K562 (cell line): ENCODE measurements around the gene EMID1. TPM values are rescaled to one million over a fixed set of nuclear protein-coding genes. Genes with fewer than 3 reads are reported as not detected.

Source experiments
- ATAC-seq: fragments of 200-7000 bp; cut with Tn5 transposase; 3 replicates; pipeline ENCODE4 v1.9.1; 2020; ENCODE audit warnings: moderate library complexity
- BruUV-seq: library from RNA; stranded (reverse); fragments of 400-500 nt; replicated peaks from 2 replicates; lab custom pipeline; 2021; lab: Mats Ljungman, UMichigan
- CTCF ChIA-PET: fragments of 300-600 bp; formaldehyde crosslinking; extraction: SDS; loops from one replicate; lab custom pipeline; 2021; ENCODE audit warnings: low intra/inter-chr PET ratio; lab: Yijun Ruan, JAX
- POLR2A ChIA-PET: fragments of 300-600, 350-650 bp; sonication (Branson Sonifier 250); formaldehyde crosslinking; extraction: SDS; loops from one replicate; lab custom pipeline; 2021; ENCODE audit warnings: antibody characterized with exemption, inconsistent platforms; lab: Yijun Ruan, JAX
- DNase-seq, 4 experiments: peaks; one replicate each; pipeline versions ENCODE4 v3.0.0 to v3.0.0-alpha.2; 2011 to 2018; ENCODE audit warnings: low spot score in 3 of 4, mixed read lengths in 3 of 4; ENCODE audit errors: extremely low read depth in 1 of 4
- FAIRE-seq: peaks from 2 replicates; lab custom pipeline; 2011; peaks lifted over from hg19 to GRCh38; lab: Jason Lieb, UNC
- H2AFZ ChIP-seq: 2 replicates; pipeline ENCODE4 v1.6.0; 2011; ENCODE audit warnings: low read depth, low read length, control low read depth, inconsistent platforms
- H3K27ac ChIP-seq: fragments of 200-600 bp; 3 replicates; pipeline ENCODE4 v1.8.0; 2011; ENCODE audit warnings: low read depth, mild to moderate bottlenecking, control low read depth, inconsistent platforms, low read length, moderate library complexity, mixed read lengths; ENCODE audit errors: extremely low read depth
- H3K27me3 ChIP-seq, 2 experiments: fragments of 300-600 bp in 1 of 2; 2 replicates in 1 of 2; 3 replicates in 1 of 2; pipeline versions ENCODE4 v1.6.0 to v1.8.0; 2011; ENCODE audit warnings: inconsistent platforms in 2 of 2, low read length in 2 of 2, mild to moderate bottlenecking in 1 of 2, mixed read lengths in 1 of 2, moderate library complexity in 1 of 2; ENCODE audit not compliant: control insufficient read depth in 2 of 2, insufficient read depth in 2 of 2
- H3K36me3 ChIP-seq: fragments of 300-600 bp; 3 replicates; pipeline ENCODE4 v1.8.0; 2011; ENCODE audit warnings: mild to moderate bottlenecking, low read length, inconsistent platforms; ENCODE audit not compliant: control insufficient read depth, insufficient read depth
- H3K4me1 ChIP-seq, 2 experiments: fragments of 200-600 bp in 1 of 2; replicated peaks in 1 of 2; 2 replicates in 1 of 2; 3 replicates in 1 of 2; pipeline versions ENCODE4 v1.5.1 to v1.8.0; 2011; ENCODE audit warnings: inconsistent platforms in 2 of 2, low read length in 2 of 2, mild to moderate bottlenecking in 1 of 2, mixed read lengths in 1 of 2, moderate library complexity in 1 of 2; ENCODE audit not compliant: control insufficient read depth in 2 of 2, insufficient read depth in 2 of 2
- H3K4me2 ChIP-seq: 2 replicates; pipeline ENCODE4 v1.6.1; 2011; ENCODE audit warnings: low read length, control low read depth, inconsistent platforms, mixed read lengths; ENCODE audit not compliant: insufficient read depth
- H3K4me3 ChIP-seq: fragments of 200-600 bp; sonication (generic), shearing (Covaris generic); 2 replicates; pipeline ENCODE4 v1.5.1; 2016; ENCODE audit warnings: control low read depth, inconsistent platforms
- H3K79me2 ChIP-seq: fragments of 200-600 bp; 3 replicates; pipeline ENCODE4 v1.8.0; 2011; ENCODE audit warnings: low read length, inconsistent platforms; ENCODE audit not compliant: control insufficient read depth, insufficient read depth
- H3K9ac ChIP-seq, 2 experiments: 2 replicates each; pipeline versions ENCODE4 v1.6.0 to v1.6.1; 2011; ENCODE audit warnings: low read depth in 2 of 2, low read length in 2 of 2, control low read depth in 1 of 2, inconsistent platforms in 1 of 2, mild to moderate bottlenecking in 1 of 2, mixed read lengths in 1 of 2; ENCODE audit not compliant: insufficient read depth in 1 of 2
- H3K9me1 ChIP-seq: one replicate; pipeline ENCODE4 v1.6.0; 2011; ENCODE audit warnings: inconsistent platforms, mild to moderate bottlenecking, low read length, moderate library complexity; ENCODE audit not compliant: control insufficient read depth, insufficient read depth
- H3K9me3 ChIP-seq: replicated peaks from 2 replicates; pipeline ENCODE4 v1.5.1; 2011; ENCODE audit warnings: low read depth, low read length, inconsistent platforms; ENCODE audit not compliant: control insufficient read depth, insufficient read depth
- H4K20me1 ChIP-seq: replicated peaks from 2 replicates; pipeline ENCODE4 v1.6.1; 2011; ENCODE audit warnings: low read length, inconsistent platforms, mixed read lengths; ENCODE audit not compliant: control insufficient read depth, insufficient read depth
- POLR2G ChIP-seq: fragments of 200-400 bp; formaldehyde crosslinking; IDR thresholded peaks from 2 replicates; pipeline ENCODE4 v1.6.1; 2017; ENCODE audit warnings: low read depth, mild to moderate bottlenecking, antibody characterized with exemption, low read length, moderate library complexity
- WGBS: fragments of 100-300 bp; shearing (Covaris generic); methylation state at CpG from one replicate; pipeline ENCODE4 v1.1.6; 2016; ENCODE audit warnings: low coverage, mixed read lengths; ENCODE audit not compliant: insufficient coverage; ENCODE audit errors: missing lambda C conversion rate; 5-methylcytosine and 5-hydroxymethylcytosine counted together
- in situ Hi-C: fragments of 300-500 bp; cut with MboI; formaldehyde crosslinking; loops from 4 replicates; pipeline ENCODE4 v1.15.0; 2018; ENCODE audit warnings: inconsistent platforms, mixed read lengths
- intact Hi-C: fragments of 100-400 bp; cut with micrococcal nuclease; formaldehyde crosslinking; loops from 2 replicates; pipeline ENCODE4 v1.14.2; 2022
- polyA plus RNA-seq, 8 experiments: library from polyadenylated mRNA; depleted of rRNA in 4 of 8; stranded (reverse) in 5 of 8; unstranded in 3 of 8; fragments of >200 nt; fragmentation: Nextera tagmentation in 2 of 8; fragmentation: Illumina TruSeq in 1 of 8; extraction: Ambion mirVana in 2 of 8; extraction: Trizol in 1 of 8; gene quantifications; 2 replicates each; pipeline versions ENCODE4 v1.2.1 to v1.2.3, GENCODE V29; 2011 to 2014; ENCODE audit warnings: inconsistent platforms in 1 of 8, missing spikeins in 1 of 8
- total RNA-seq, 7 experiments: library from RNA; depleted of rRNA in 6 of 7; stranded (reverse); fragments of >200 nt in 6 of 7; fragmentation: Illumina TruSeq in 2 of 7; extraction: Trizol in 2 of 7; gene quantifications; 2 replicates each; pipeline versions ENCODE4 v1.2.1 to v1.2.3, GENCODE V29; 2011 to 2021; ENCODE audit warnings: low replicate concordance in 1 of 7
- TF ChIP-seq, protein P1 (sequence below): fragments of 250-450 bp; sonication (Bioruptor Pico); IDR thresholded peaks from 2 replicates; pipeline ENCODE4 v1.4.0; 2020; ENCODE audit warnings: mild to moderate bottlenecking, moderate library complexity, borderline replicate concordance

EMID1 gene
- total and polyA plus RNA-seq, 9 of the 15 experiments (the other 6 are each of a cell fraction or from before 2014, with no cell fraction given) = 0.15 to 7.2 (median 2.7) TPM

DNA sequence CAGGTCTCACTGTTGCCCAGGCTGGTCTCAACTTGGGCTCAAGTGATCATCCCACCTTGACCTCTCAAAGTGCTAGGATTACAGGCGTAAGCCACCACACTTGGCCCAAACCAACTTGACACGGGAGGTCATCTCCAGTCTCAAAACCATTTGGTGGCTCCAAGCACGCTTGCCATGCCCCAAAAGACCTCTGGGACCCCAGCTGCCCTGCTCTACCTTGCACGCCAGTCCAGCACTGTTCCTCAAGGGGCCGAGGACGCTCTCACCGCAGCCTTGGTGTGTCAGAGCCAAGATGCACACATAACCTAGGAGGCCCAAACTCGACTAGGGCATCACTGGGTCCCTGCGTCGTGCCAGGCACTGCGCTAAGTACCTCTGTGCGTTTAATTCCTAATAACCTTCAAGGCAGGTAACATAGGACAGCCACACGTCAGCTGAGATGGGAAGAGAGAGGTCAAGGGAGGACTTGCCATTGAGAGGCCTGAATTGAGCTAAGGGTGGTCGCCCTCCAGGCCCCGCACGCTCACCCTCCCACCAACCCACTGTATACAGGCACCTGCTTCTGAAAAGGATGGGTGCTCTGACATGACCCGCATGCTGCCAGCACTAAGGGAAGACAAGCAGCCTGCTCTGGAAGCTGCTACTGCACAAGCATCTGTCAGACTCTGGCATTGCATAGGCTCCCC is 96.2 kb downstream of the EMID1 start:
- ChIA-PET CTCF (no interaction called here), POLR2A (interaction anchor here (0.6 to 1.2 kb wide), 3 partner anchors 16 to 33 kb away, joined by 3 to 6 read pairs (median 4); partner anchors contain the start of gene EWSR1)
- intact Hi-C loops (no loop called here), in situ Hi-C loops (no loop called here)
- peaks cover 36% of the 10 kb centered on the region for H3K36me3 ChIP-seq
- no peaks in the 10 kb centered on the region for H3K27me3 ChIP-seq
- no peak for DNase-seq
- H2AFZ ChIP-seq = no peak overlapping the region
- TF ChIP-seq, protein P1, sequence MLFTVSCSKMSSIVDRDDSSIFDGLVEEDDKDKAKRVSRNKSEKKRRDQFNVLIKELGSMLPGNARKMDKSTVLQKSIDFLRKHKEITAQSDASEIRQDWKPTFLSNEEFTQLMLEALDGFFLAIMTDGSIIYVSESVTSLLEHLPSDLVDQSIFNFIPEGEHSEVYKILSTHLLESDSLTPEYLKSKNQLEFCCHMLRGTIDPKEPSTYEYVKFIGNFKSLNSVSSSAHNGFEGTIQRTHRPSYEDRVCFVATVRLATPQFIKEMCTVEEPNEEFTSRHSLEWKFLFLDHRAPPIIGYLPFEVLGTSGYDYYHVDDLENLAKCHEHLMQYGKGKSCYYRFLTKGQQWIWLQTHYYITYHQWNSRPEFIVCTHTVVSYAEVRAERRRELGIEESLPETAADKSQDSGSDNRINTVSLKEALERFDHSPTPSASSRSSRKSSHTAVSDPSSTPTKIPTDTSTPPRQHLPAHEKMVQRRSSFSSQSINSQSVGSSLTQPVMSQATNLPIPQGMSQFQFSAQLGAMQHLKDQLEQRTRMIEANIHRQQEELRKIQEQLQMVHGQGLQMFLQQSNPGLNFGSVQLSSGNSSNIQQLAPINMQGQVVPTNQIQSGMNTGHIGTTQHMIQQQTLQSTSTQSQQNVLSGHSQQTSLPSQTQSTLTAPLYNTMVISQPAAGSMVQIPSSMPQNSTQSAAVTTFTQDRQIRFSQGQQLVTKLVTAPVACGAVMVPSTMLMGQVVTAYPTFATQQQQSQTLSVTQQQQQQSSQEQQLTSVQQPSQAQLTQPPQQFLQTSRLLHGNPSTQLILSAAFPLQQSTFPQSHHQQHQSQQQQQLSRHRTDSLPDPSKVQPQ (CRISPR knock-in tag) = no peak
- peak; percentile 51 for TF ChIP-seq POLR2G
- H4K20me1 ChIP-seq = no peaks in the 10 kb centered on the region; the same call in 1 of the 2 replicates
- no peaks in the 10 kb centered on the region for H3K79me2 ChIP-seq
- no TSS peak for BruUV-seq
- ATAC-seq = no peak
- WGBS = 84% methylated on average over 16 of the region's 17 CpGs
- peaks cover 7 to 50% of the 10 kb centered on the region in 2 experiments for H3K4me1 ChIP-seq
- H3K4me2 ChIP-seq = no peak overlapping the region
- H3K9me3 ChIP-seq = no peaks in the 10 kb centered on the region
- H3K27ac ChIP-seq = no peak overlapping the region
- no peak for FAIRE-seq
- H3K9ac ChIP-seq = no peak overlapping the region
- no peaks in the 10 kb centered on the region for H3K9me1 ChIP-seq
- no peak overlapping the region for H3K4me3 ChIP-seq
